Measurements from ENCODE around the gene ZC3H14.

ZC3H14 gene

GRCh38 chr14:88607829-88608228, 45.0 kb downstream of the ZC3H14 start:
- DNase-seq (ENCODE audit: low read depth, low spot score): no peak

GRCh38 chr14:88611878-88612277, 49.0 kb downstream of the ZC3H14 start:
- no peak for DNase-seq (ENCODE audit: low read depth, low spot score)

- DNase-seq (ENCODE audit: low read depth, low spot score): no peak
Observed at GRCh38 chr14:88612981-88613380, 50.1 kb downstream of the ZC3H14 start.

- no peak for DNase-seq (ENCODE audit: low read depth, low spot score)
Observed at GRCh38 chr14:88613552-88614010, 50.7 kb downstream of the ZC3H14 start.

- no peak for DNase-seq (ENCODE audit: low read depth, low spot score)
Observed at GRCh38 chr14:88614218-88614907, 51.5 kb downstream of the ZC3H14 start.

- no peak for DNase-seq (ENCODE audit: low read depth, low spot score)
Observed at GRCh38 chr14:88616697-88617096, 53.9 kb downstream of the ZC3H14 start.

- DNase-seq (ENCODE audit: low read depth, low spot score): no peak
Observed at GRCh38 chr14:88617479-88617878, 54.6 kb downstream of the ZC3H14 start.

- no peak for DNase-seq (ENCODE audit: low read depth, low spot score)
Observed at GRCh38 chr14:88618476-88618875, 55.6 kb downstream of the ZC3H14 start.

- no peak for DNase-seq (ENCODE audit: low read depth, low spot score)
Observed at GRCh38 chr14:88621100-88621499, 58.3 kb downstream of the ZC3H14 start.

GRCh38 chr14:88625671-88626070, 62.8 kb downstream of the ZC3H14 start:
- no peak for DNase-seq (ENCODE audit: low read depth, low spot score)

- no peak for DNase-seq (ENCODE audit: low read depth, low spot score)
Observed at GRCh38 chr14:88628033-88628432, 65.2 kb downstream of the ZC3H14 start.

- no peak for DNase-seq (ENCODE audit: low read depth, low spot score)
Observed at GRCh38 chr14:88628462-88628861, 65.6 kb downstream of the ZC3H14 start.

- no peak for DNase-seq (ENCODE audit: low read depth, low spot score)
Observed at GRCh38 chr14:88630565-88630964, 67.7 kb downstream of the ZC3H14 start.

GRCh38 chr14:88631091-88631490, 68.3 kb downstream of the ZC3H14 start:
- DNase-seq (ENCODE audit: low read depth, low spot score): no peak

- no peak for DNase-seq (ENCODE audit: low read depth, low spot score)
Observed at GRCh38 chr14:88632512-88632911, 69.7 kb downstream of the ZC3H14 start.

GRCh38 chr14:88639221-88639620, 76.4 kb downstream of the ZC3H14 start:
- DNase-seq (ENCODE audit: low read depth, low spot score): no peak

GRCh38 chr14:88660056-88660455, 97.2 kb downstream of the ZC3H14 start:
- DNase-seq (ENCODE audit: low read depth, low spot score): no peak

GRCh38 chr14:88667555-88668273, 104.9 kb downstream of the ZC3H14 start:
- DNase-seq (ENCODE audit: low read depth, low spot score): peak; percentile 6

- DNase-seq (ENCODE audit: low read depth, low spot score): no peak
Observed at GRCh38 chr14:88668448-88669116, 105.7 kb downstream of the ZC3H14 start.

- no peak for DNase-seq (ENCODE audit: low read depth, low spot score)
Observed at GRCh38 chr14:88669346-88669745, 106.5 kb downstream of the ZC3H14 start.
